Right cardiac atrium (tissue), 5 donors: ENCODE results near the gene RASSF9. TPM values are rescaled to one million over a fixed set of nuclear protein-coding genes. Genes with fewer than 3 reads are reported as not detected.
A peak's percentile ranks its signal among the peaks of the same experiment; 100 is the strongest.

Experiments
- ATAC-seq, 2 donors: fragments of 200-7000 bp; cut with Tn5 transposase; one replicate each; pipeline versions ENCODE4 v1.8.0 to v1.9.1; 2020; ENCODE audit warnings: moderate library complexity in 2 of 2, mild to moderate bottlenecking in 1 of 2
- DNase-seq, 3 donors: peaks; one replicate each; pipeline ENCODE4 v3.0.0-alpha.2; 2020
- H3K27ac ChIP-seq: one replicate; pipeline ENCODE4 v1.5.1; 2013; ENCODE audit warnings: mild to moderate bottlenecking, low read length, control low read depth, moderate library complexity
- H3K27me3 ChIP-seq: one replicate; pipeline ENCODE4 v1.6.1; 2013; ENCODE audit not compliant: control insufficient read depth, insufficient read depth
- H3K4me1 ChIP-seq: one replicate; pipeline ENCODE4 v1.6.1; 2013; ENCODE audit warnings: low read length; ENCODE audit not compliant: control insufficient read depth, insufficient read depth
- H3K4me3 ChIP-seq: one replicate; pipeline ENCODE4 v1.5.1; 2013; ENCODE audit warnings: low read length, control low read depth
- H3K9me3 ChIP-seq: one replicate; pipeline ENCODE4 v1.6.1; 2013; ENCODE audit warnings: low read length; ENCODE audit not compliant: control insufficient read depth
- WGBS: extraction: QIAGEN DNeasy Blood & Tissue Kit; methylation state at CpG from one replicate; pipeline ENCODE4 v1.1.7; 2013; 5-methylcytosine and 5-hydroxymethylcytosine counted together
- intact Hi-C, 4 donors: fragments of 100-400 bp; cut with DNase I; formaldehyde crosslinking; loops; one replicate each; pipeline versions ENCODE4 v1.11.0 to v1.14.0; 2022 to 2023
- polyA plus RNA-seq: library from polyadenylated mRNA; stranded (reverse); fragments of 200-250 nt; gene quantifications from one replicate; pipeline ENCODE4 v1.2.3, GENCODE V29; 2013
- total RNA-seq, 4 donors: library from RNA; stranded (reverse); fragmentation: NEBNext Ultra II Directional; extraction: Animal tissue kit (Norgen Biotek cat#: 25700); gene quantifications; one replicate each; pipeline ENCODE4 v1.2.1, GENCODE V29; 2021
- donor health status: healthy with polysubstance abuse.
- donor health status: DM: no; HTN: yes; CAD: no.
- donor health status: DM: no; HTN: no; CAD: no.
- donor health status: DM: no; HTN: yes; CAD: no; lungs with severe emphysema.
- donor health status: DM: yes; HTN: yes; CAD: no.

The RASSF9 gene
- total and polyA plus RNA-seq, 5 donors: 0.95 to 4.0 (median 2.9) TPM

GRCh38 chr12:85820101-85820500, 16.1 kb downstream of the RASSF9 start:
- no peak overlapping the region for H3K4me3 ChIP-seq
- H3K27ac ChIP-seq: no peak overlapping the region
- H3K27me3 ChIP-seq: no peaks in the 10 kb centered on the region
- no peak for DNase-seq
- no peaks in the 10 kb centered on the region for H3K9me3 ChIP-seq
- no peak for ATAC-seq
- H3K4me1 ChIP-seq: no peaks in the 10 kb centered on the region
- intact Hi-C loops: no loop called here

GRCh38 chr12:85814741-85815140, 21.5 kb downstream of the RASSF9 start:
- H3K27ac ChIP-seq: no peak overlapping the region
- intact Hi-C loops: no loop called here

GRCh38 chr12:85814071-85814470, 22.1 kb downstream of the RASSF9 start:
- Histone ChIP-seq H3K4me1 (no peaks in the 10 kb centered on the region), H3K9me3 (no peaks in the 10 kb centered on the region), H3K27me3 (no peaks in the 10 kb centered on the region), H3K4me3 (no peak overlapping the region), H3K27ac (no peak overlapping the region)
- no peak for DNase-seq
- intact Hi-C loops: no loop called here
- no peak for ATAC-seq

More at GRCh38 chr12:85814741-85815140, 21.5 kb downstream of the RASSF9 start:
- H3K9me3 ChIP-seq: no peaks in the 10 kb centered on the region
- DNase-seq (no peak), ATAC-seq (no peak)
- H3K4me1 ChIP-seq: no peaks in the 10 kb centered on the region
- no peak overlapping the region for H3K4me3 ChIP-seq
- H3K27me3 ChIP-seq: no peaks in the 10 kb centered on the region

GRCh38 chr12:85809500-85809899, 26.7 kb downstream of the RASSF9 start:
- DNase-seq (no peak), ATAC-seq (no peak)
- H3K4me3 ChIP-seq: no peak overlapping the region
- H3K9me3 ChIP-seq: no peaks in the 10 kb centered on the region
- no peaks in the 10 kb centered on the region for H3K4me1 ChIP-seq
- no peaks in the 10 kb centered on the region for H3K27me3 ChIP-seq
- H3K27ac ChIP-seq: no peak overlapping the region
- intact Hi-C loops: no loop called here

- Histone ChIP-seq H3K4me1 (no peaks in the 10 kb centered on the region), H3K4me3 (no peak overlapping the region), H3K9me3 (no peaks in the 10 kb centered on the region), H3K27ac (no peak overlapping the region), H3K27me3 (no peaks in the 10 kb centered on the region)
- DNase-seq (no peak), ATAC-seq (no peak)
- intact Hi-C loops: no loop called here
Measured at GRCh38 chr12:85807730-85808129, 28.5 kb downstream of the RASSF9 start.

GRCh38 chr12:85805654-85806053, 30.6 kb downstream of the RASSF9 start:
- Histone ChIP-seq H3K4me3 (no peak overlapping the region), H3K4me1 (no peaks in the 10 kb centered on the region), H3K9me3 (no peaks in the 10 kb centered on the region), H3K27ac (no peak overlapping the region), H3K27me3 (no peaks in the 10 kb centered on the region)
- DNase-seq (no peak), ATAC-seq (peak in 1 of 2 donors; percentile 35)
- 55% methylated on average over 5 of the region's 5 CpGs for WGBS
- intact Hi-C loops: no loop called here

GRCh38 chr12:85804663-85805062, 31.5 kb downstream of the RASSF9 start:
- H3K4me1 ChIP-seq: no peaks in the 10 kb centered on the region
- peak in 1 of 2 donors; percentile 43 for ATAC-seq
- intact Hi-C loops: no loop called here
- no peaks in the 10 kb centered on the region for H3K9me3 ChIP-seq
- H3K27me3 ChIP-seq: no peaks in the 10 kb centered on the region
- DNase-seq: no peak
- H3K27ac ChIP-seq: no peak overlapping the region
- WGBS: 78% methylated on average over 3 of the region's 3 CpGs
- H3K4me3 ChIP-seq: no peak overlapping the region

- no peak for ATAC-seq
- Histone ChIP-seq H3K4me1 (no peaks in the 10 kb centered on the region), H3K27me3 (no peaks in the 10 kb centered on the region), H3K9me3 (no peaks in the 10 kb centered on the region), H3K27ac (no peak overlapping the region), H3K4me3 (no peak overlapping the region)
- 91% methylated on average over 2 of the region's 2 CpGs for WGBS
- intact Hi-C loops: no loop called here
- no peak for DNase-seq
Measured at GRCh38 chr12:85803923-85804322, 32.3 kb downstream of the RASSF9 start.

GRCh38 chr12:85803231-85803630, 33.0 kb downstream of the RASSF9 start:
- no peaks in the 10 kb centered on the region for H3K27me3 ChIP-seq
- WGBS: 36% methylated on average over 1 of the region's 1 CpG
- no peak overlapping the region for H3K4me3 ChIP-seq
- DNase-seq (no peak), ATAC-seq (no peak)
- no peak overlapping the region for H3K27ac ChIP-seq
- intact Hi-C loops: no loop called here
- H3K4me1 ChIP-seq: no peaks in the 10 kb centered on the region
- no peaks in the 10 kb centered on the region for H3K9me3 ChIP-seq

GRCh38 chr12:85798122-85798521, 38.1 kb downstream of the RASSF9 start:
- no peak for DNase-seq
- 82% methylated on average over 2 of the region's 2 CpGs for WGBS
- Histone ChIP-seq H3K27ac (no peak overlapping the region), H3K9me3 (no peaks in the 10 kb centered on the region), H3K27me3 (no peaks in the 10 kb centered on the region), H3K4me1 (no peaks in the 10 kb centered on the region), H3K4me3 (no peak overlapping the region)
- intact Hi-C loops: no loop called here
- ATAC-seq: no peak

- DNase-seq (no peak), ATAC-seq (peak in 1 of 2 donors; percentile 37)
- H3K9me3 ChIP-seq: no peaks in the 10 kb centered on the region
- no peak overlapping the region for H3K4me3 ChIP-seq
- intact Hi-C loops: no loop called here
- no peak overlapping the region for H3K27ac ChIP-seq
- no peaks in the 10 kb centered on the region for H3K4me1 ChIP-seq
- H3K27me3 ChIP-seq: no peaks in the 10 kb centered on the region
Measured at GRCh38 chr12:85796001-85796400, 40.2 kb downstream of the RASSF9 start.

GRCh38 chr12:85794531-85794930, 41.7 kb downstream of the RASSF9 start:
- H3K9me3 ChIP-seq: no peaks in the 10 kb centered on the region
- no peak overlapping the region for H3K27ac ChIP-seq
- DNase-seq (no peak), ATAC-seq (no peak)
- no peaks in the 10 kb centered on the region for H3K27me3 ChIP-seq
- intact Hi-C loops: no loop called here
- no peak overlapping the region for H3K4me3 ChIP-seq
- no peaks in the 10 kb centered on the region for H3K4me1 ChIP-seq
- 97% methylated on average over 1 of the region's 1 CpG for WGBS
